ENCODE measurements around the gene MBLAC2.

- TF ChIP-seq POLR2A (IDR thresholded peaks at IDR 0.05) (no peak), CTCF (IDR thresholded peaks at IDR 0.05) (no peak)
Observed at GRCh38 chr5:90472783-90473395, 1.7 kb downstream of the MBLAC2 start.

Measured in body of pancreas (tissue), 4 donors.